Measurements from ENCODE around the gene BCL7B. TPM values are rescaled to one million over a fixed set of nuclear protein-coding genes. Genes with fewer than 3 reads are reported as not detected.
A peak's percentile ranks its signal among the peaks of the same experiment; 100 is the strongest.

The BCL7B gene
- total and polyA plus RNA-seq, 2 donors (not counting 3 experiments of a cell fraction or from before 2014, with no cell fraction given) = 61.2 to 68.3 TPM

GRCh38 chr7:73569042-73569608 is 11.6 kb upstream of the BCL7B start:
- Histone ChIP-seq H3K4me2 (ENCODE audit: insufficient read depth, low read length) (no peak overlapping the region), H3K36me3 (ENCODE audit: control insufficient read depth in 2 of 2, extremely low read depth in 1 of 2, insufficient read depth in 2 of 2, low read length in 2 of 2) (peaks cover 9 to 33% of the 10 kb centered on the region in 2 experiments), H3K4me3 (replicated peaks in 1 of 3; ENCODE audit: insufficient read depth in 1 of 3, low read depth in 1 of 3, low read length in 3 of 3) (no peak overlapping the region), H3K27me3 (ENCODE audit: control insufficient read depth in 2 of 2, insufficient read depth in 2 of 2, low read length in 2 of 2) (peaks cover 0 to 4% of the 10 kb centered on the region in 2 experiments), H2AFZ (ENCODE audit: low read depth, low read length) (no peak overlapping the region), H3K27ac (ENCODE audit: insufficient read depth, low read depth, low read length) (no peak overlapping the region), H3K4me1 (ENCODE audit: control insufficient read depth, extremely low read depth, insufficient read depth, low read length) (no peaks in the 10 kb centered on the region), H3K9me1 (replicated peaks; ENCODE audit: control insufficient read depth, extremely low read depth, insufficient read depth, low read length) (no peaks in the 10 kb centered on the region), H3K9ac (replicated peaks; ENCODE audit: extremely low read depth, insufficient read depth, low read length) (no peak overlapping the region), H3K79me2 (ENCODE audit: control insufficient read depth, insufficient read depth, low read length) (peaks cover 5% of the 10 kb centered on the region), H4K20me1 (replicated peaks; ENCODE audit: control insufficient read depth, extremely low read depth, insufficient read depth, low read length) (no peaks in the 10 kb centered on the region), H3K9me3 (replicated peaks; ENCODE audit: control insufficient read depth, insufficient read depth, low read length) (no peaks in the 10 kb centered on the region)
- TF ChIP-seq JUN (IDR thresholded peaks at IDR 0.05; ENCODE audit: borderline replicate concordance, insufficient read depth, insufficient read length, low read depth) (no peak), POLR2A (IDR thresholded peaks at IDR 0.05; ENCODE audit: low read depth, low read length) (peak; percentile 46)
- peak; percentile 38 for FAIRE-seq
- ChIA-PET CTCF (no interaction called here), POLR2A (interaction anchor here (0.6 kb wide), 1 partner anchor 169 kb away, joined by 4 read pairs; no protein-coding TSS in a partner anchor)
- dilution Hi-C loops (cut with MboI; ENCODE audit: extremely low pct_ligation_motif_present, low sequenced_read_pairs) = no loop called here
- intact Hi-C loops (cut with micrococcal nuclease) = no loop called here
- BruUV-seq (replicated peaks) = no TSS peak
- DNase-seq (ENCODE audit: low read depth, low spot score) = no peak

GRCh38 chr7:73567846-73568685 is 10.6 kb upstream of the BCL7B start:
- ChIA-PET CTCF (interaction anchor here (1.4 kb wide), 1 partner anchor 166 kb away, joined by 3 read pairs; no protein-coding TSS in a partner anchor), POLR2A (interaction anchor here (0.6 to 1.4 kb wide), 2 partner anchors 10 to 170 kb away, joined by 3 to 4 read pairs; partner anchors contain the start of gene TBL2)
- H3K4me2 ChIP-seq (ENCODE audit: insufficient read depth, low read length) = no peak overlapping the region
- H3K79me2 ChIP-seq (ENCODE audit: control insufficient read depth, insufficient read depth, low read length) = peaks cover 3% of the 10 kb centered on the region
- H4K20me1 ChIP-seq (replicated peaks; ENCODE audit: control insufficient read depth, extremely low read depth, insufficient read depth, low read length) = no peaks in the 10 kb centered on the region
- no TSS peak for BruUV-seq (replicated peaks)
- no peak overlapping the region for H3K27ac ChIP-seq (ENCODE audit: insufficient read depth, low read depth, low read length)
- H2AFZ ChIP-seq (ENCODE audit: low read depth, low read length) = no peak overlapping the region
- H3K4me3 ChIP-seq (replicated peaks in 1 of 3; ENCODE audit: insufficient read depth in 1 of 3, low read depth in 1 of 3, low read length in 3 of 3) = no peak overlapping the region
- H3K9ac ChIP-seq (replicated peaks; ENCODE audit: extremely low read depth, insufficient read depth, low read length) = no peak overlapping the region
- intact Hi-C loops (cut with micrococcal nuclease) = no loop called here
- peaks cover 0 to 4% of the 10 kb centered on the region in 2 experiments for H3K27me3 ChIP-seq (ENCODE audit: control insufficient read depth in 2 of 2, insufficient read depth in 2 of 2, low read length in 2 of 2)
- FAIRE-seq = no peak
- H3K9me3 ChIP-seq (replicated peaks; ENCODE audit: control insufficient read depth, insufficient read depth, low read length) = no peaks in the 10 kb centered on the region
- H3K4me1 ChIP-seq (ENCODE audit: control insufficient read depth, extremely low read depth, insufficient read depth, low read length) = no peaks in the 10 kb centered on the region
- dilution Hi-C loops (cut with MboI; ENCODE audit: extremely low pct_ligation_motif_present, low sequenced_read_pairs) = no loop called here
- DNase-seq (ENCODE audit: low read depth, low spot score) = no peak
- H3K36me3 ChIP-seq (ENCODE audit: control insufficient read depth in 2 of 2, extremely low read depth in 1 of 2, insufficient read depth in 2 of 2, low read length in 2 of 2) = peaks cover 4 to 24% of the 10 kb centered on the region in 2 experiments
- H3K9me1 ChIP-seq (replicated peaks; ENCODE audit: control insufficient read depth, extremely low read depth, insufficient read depth, low read length) = no peaks in the 10 kb centered on the region
- no peak for TF ChIP-seq EZH2 (IDR thresholded peaks at IDR 0.05; ENCODE audit: borderline replicate concordance, low read depth, low read length, severe bottlenecking)
- no peak for TF ChIP-seq POLR2A (IDR thresholded peaks at IDR 0.05; ENCODE audit: low read depth, low read length)
- TF ChIP-seq JUN (IDR thresholded peaks at IDR 0.05; ENCODE audit: borderline replicate concordance, insufficient read depth, insufficient read length, low read depth) = no peak
- TF ChIP-seq FOS (IDR thresholded peaks at IDR 0.05; ENCODE audit: borderline replicate concordance, insufficient read depth, low read length) = no peak

Data from endothelial cell of umbilical vein (primary cell).